ENCODE measurements around the gene SLC1A7.
A peak's percentile ranks its signal among the peaks of the same experiment; 100 is the strongest.

The SLC1A7 gene

GRCh38 chr1:53075206-53075605, 67.2 kb downstream of the SLC1A7 start:
- no peak for DNase-seq

GRCh38 chr1:53074313-53075154, 67.9 kb downstream of the SLC1A7 start:
- DNase-seq = no peak

GRCh38 chr1:53073868-53074311, 68.5 kb downstream of the SLC1A7 start:
- no peak for DNase-seq

- DNase-seq = no peak
Observed at GRCh38 chr1:53073287-53073686, 69.2 kb downstream of the SLC1A7 start.

GRCh38 chr1:53071915-53072314, 70.5 kb downstream of the SLC1A7 start:
- DNase-seq = no peak

GRCh38 chr1:53071167-53071865, 71.1 kb downstream of the SLC1A7 start:
- no peak for DNase-seq

GRCh38 chr1:53070621-53071020, 71.8 kb downstream of the SLC1A7 start:
- no peak for DNase-seq

GRCh38 chr1:53069663-53070327, 72.6 kb downstream of the SLC1A7 start:
- DNase-seq = no peak

- no peak for DNase-seq
Observed at GRCh38 chr1:53069265-53069662, 73.2 kb downstream of the SLC1A7 start.

GRCh38 chr1:53068314-53069099, 73.9 kb downstream of the SLC1A7 start:
- DNase-seq = no peak

GRCh38 chr1:53067886-53068285, 74.6 kb downstream of the SLC1A7 start:
- DNase-seq = no peak

GRCh38 chr1:53066891-53067738, 75.3 kb downstream of the SLC1A7 start:
- no peak for DNase-seq

GRCh38 chr1:53066488-53066887, 76.0 kb downstream of the SLC1A7 start:
- no peak for DNase-seq

GRCh38 chr1:53065391-53065790, 77.0 kb downstream of the SLC1A7 start:
- DNase-seq = no peak

- DNase-seq = no peak
Observed at GRCh38 chr1:53063744-53064515, 78.5 kb downstream of the SLC1A7 start.

- DNase-seq = no peak
Observed at GRCh38 chr1:53062708-53063591, 79.5 kb downstream of the SLC1A7 start.

GRCh38 chr1:53061859-53062707, 80.4 kb downstream of the SLC1A7 start, which contains the start of gene PODN:
TSS of gene PODN (plus strand) at chr1:53062213. CDS start at chr1:53069856, 7,643 bp downstream.
- peak in 1 of 2 donors; percentile 29 for DNase-seq

GRCh38 chr1:53061123-53061858, 81.1 kb downstream of the SLC1A7 start:
- no peak for DNase-seq
